Loucy (cell line): ENCODE results near the gene DESI2.

ENCODE experiments used
- H2AFZ ChIP-seq: fragments of 200-600 bp; sonication (generic); 2 replicates; pipeline ENCODE4 v1.6.0; 2016; ENCODE audit warnings: antibody characterized with exemption, mild to moderate bottlenecking, low read length, moderate library complexity
- H3F3A ChIP-seq: fragments of 200-600 bp; 2 replicates; pipeline ENCODE4 v1.6.0; 2016; ENCODE audit warnings: antibody characterized with exemption, low read depth, mild to moderate bottlenecking
- H3K27me3 ChIP-seq: fragments of 200-600 bp; sonication (generic); 2 replicates; pipeline ENCODE4 v1.6.1; 2014; ENCODE audit warnings: low read length, mild to moderate bottlenecking; ENCODE audit not compliant: insufficient read depth, poor library complexity, severe bottlenecking
- H3K36me3 ChIP-seq: fragments of 200-600 bp; sonication (generic); 2 replicates; pipeline ENCODE4 v1.6.1; 2016; ENCODE audit warnings: low read length; ENCODE audit not compliant: insufficient read depth
- H3K4me1 ChIP-seq: fragments of 200-600 bp; sonication (generic); 2 replicates; pipeline ENCODE4 v1.5.1; 2014; ENCODE audit warnings: low read length, mild to moderate bottlenecking; ENCODE audit not compliant: insufficient read depth, poor library complexity, severe bottlenecking
- H3K4me2 ChIP-seq: fragments of 200-600 bp; sonication (generic); 2 replicates; pipeline ENCODE4 v1.6.0; 2014; ENCODE audit warnings: antibody characterized with exemption, low read length, low read depth, mild to moderate bottlenecking; ENCODE audit not compliant: poor library complexity, severe bottlenecking
- H3K4me3 ChIP-seq: fragments of 200-600 bp; sonication (generic); 2 replicates; pipeline ENCODE4 v1.5.1; 2014; ENCODE audit warnings: low read length, mild to moderate bottlenecking, mixed read lengths; ENCODE audit not compliant: poor library complexity, severe bottlenecking
- H3K79me2 ChIP-seq: fragments of 200-600 bp; sonication (generic); 2 replicates; pipeline ENCODE4 v1.6.1; 2014; ENCODE audit warnings: low read length; ENCODE audit not compliant: insufficient read depth
- H3K9ac ChIP-seq: fragments of 200-600 bp; sonication (generic); 2 replicates; pipeline ENCODE4 v1.6.0; 2014; ENCODE audit warnings: mild to moderate bottlenecking, low read depth, low read length, moderate library complexity; ENCODE audit not compliant: poor library complexity, severe bottlenecking
- H3K9me2 ChIP-seq: fragments of 200-600 bp; sonication (generic); replicated peaks from 2 replicates; pipeline ENCODE4 v1.6.1; 2016; ENCODE audit warnings: low read depth, low read length, mixed read lengths
- H3K9me3 ChIP-seq: fragments of 200-600 bp; sonication (generic); 2 replicates; pipeline ENCODE4 v1.6.1; 2014; ENCODE audit warnings: mild to moderate bottlenecking, antibody characterized with exemption, low read length, low read depth; ENCODE audit not compliant: insufficient read depth
- H4K20me1 ChIP-seq: fragments of 200-600 bp; sonication (generic); 2 replicates; pipeline ENCODE4 v1.6.0; 2014; ENCODE audit warnings: antibody characterized with exemption, low read length, mild to moderate bottlenecking; ENCODE audit not compliant: insufficient read depth, poor library complexity, severe bottlenecking
- EZH2phosphoT487 ChIP-seq: fragments of 200-600 bp; IDR thresholded peaks from 2 replicates; pipeline ENCODE4 v1.6.1; 2018; ENCODE audit warnings: antibody characterized with exemption, mild to moderate bottlenecking, moderate library complexity, borderline replicate concordance
- TF ChIP-seq, protein P1 (sequence below): fragments of 200-600 bp; sonication (generic); conservative IDR thresholded peaks from 2 replicates; pipeline ENCODE4 v1.5.1; 2014; ENCODE audit warnings: mild to moderate bottlenecking, antibody characterized with exemption, low read length

The DESI2 gene

DNA sequence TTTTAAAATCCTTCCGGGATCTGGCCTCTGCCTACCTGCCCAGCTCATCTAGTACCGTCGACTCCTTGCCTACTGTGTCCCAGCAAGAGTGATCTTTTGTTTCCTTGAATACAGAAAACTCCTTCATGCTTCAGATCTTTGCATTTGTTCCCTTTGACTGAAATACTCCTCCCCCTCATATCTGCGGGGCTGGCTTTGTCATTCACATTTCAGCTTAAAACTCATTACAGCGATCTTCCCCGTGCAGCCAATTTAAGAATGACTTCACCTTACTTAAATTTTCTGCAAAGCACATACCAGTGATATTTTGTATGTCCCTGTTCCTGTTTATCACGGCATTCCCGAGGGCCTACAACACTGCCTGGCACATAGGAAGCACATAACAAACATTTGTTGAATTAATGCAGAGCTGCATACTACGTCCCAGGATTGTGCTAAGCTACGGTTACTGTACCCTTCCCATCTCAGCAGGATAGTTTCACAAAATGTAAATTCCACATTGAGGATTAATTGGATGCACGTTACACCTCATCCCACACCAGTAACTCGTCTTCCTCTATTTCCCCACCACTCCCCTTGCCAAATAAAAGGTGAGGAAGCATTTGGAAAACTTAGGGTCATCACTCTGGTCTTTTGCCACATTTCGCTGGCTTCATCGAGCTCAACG lies 837 bp upstream of the DESI2 start:
- Histone ChIP-seq H3K27me3 (no peaks in the 10 kb centered on the region), H3F3A (no peaks in the 10 kb centered on the region), H3K9me2 (no peaks in the 10 kb centered on the region), H3K36me3 (no peaks in the 10 kb centered on the region), H2AFZ (peak overlapping the region; percentile 99), H3K4me2 (peak overlapping the region; percentile 95), H3K79me2 (peaks cover 39% of the 10 kb centered on the region), H3K4me1 (peaks cover 36% of the 10 kb centered on the region), H3K9me3 (no peaks in the 10 kb centered on the region), H3K9ac (peak overlapping the region; percentile 73), H4K20me1 (peaks cover 34% of the 10 kb centered on the region), H3K4me3 (peak overlapping the region; percentile 84)
- TF ChIP-seq EZH2phosphoT487: no peak
- TF ChIP-seq, protein P1, sequence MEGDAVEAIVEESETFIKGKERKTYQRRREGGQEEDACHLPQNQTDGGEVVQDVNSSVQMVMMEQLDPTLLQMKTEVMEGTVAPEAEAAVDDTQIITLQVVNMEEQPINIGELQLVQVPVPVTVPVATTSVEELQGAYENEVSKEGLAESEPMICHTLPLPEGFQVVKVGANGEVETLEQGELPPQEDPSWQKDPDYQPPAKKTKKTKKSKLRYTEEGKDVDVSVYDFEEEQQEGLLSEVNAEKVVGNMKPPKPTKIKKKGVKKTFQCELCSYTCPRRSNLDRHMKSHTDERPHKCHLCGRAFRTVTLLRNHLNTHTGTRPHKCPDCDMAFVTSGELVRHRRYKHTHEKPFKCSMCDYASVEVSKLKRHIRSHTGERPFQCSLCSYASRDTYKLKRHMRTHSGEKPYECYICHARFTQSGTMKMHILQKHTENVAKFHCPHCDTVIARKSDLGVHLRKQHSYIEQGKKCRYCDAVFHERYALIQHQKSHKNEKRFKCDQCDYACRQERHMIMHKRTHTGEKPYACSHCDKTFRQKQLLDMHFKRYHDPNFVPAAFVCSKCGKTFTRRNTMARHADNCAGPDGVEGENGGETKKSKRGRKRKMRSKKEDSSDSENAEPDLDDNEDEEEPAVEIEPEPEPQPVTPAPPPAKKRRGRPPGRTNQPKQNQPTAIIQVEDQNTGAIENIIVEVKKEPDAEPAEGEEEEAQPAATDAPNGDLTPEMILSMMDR: no peak

DNA sequence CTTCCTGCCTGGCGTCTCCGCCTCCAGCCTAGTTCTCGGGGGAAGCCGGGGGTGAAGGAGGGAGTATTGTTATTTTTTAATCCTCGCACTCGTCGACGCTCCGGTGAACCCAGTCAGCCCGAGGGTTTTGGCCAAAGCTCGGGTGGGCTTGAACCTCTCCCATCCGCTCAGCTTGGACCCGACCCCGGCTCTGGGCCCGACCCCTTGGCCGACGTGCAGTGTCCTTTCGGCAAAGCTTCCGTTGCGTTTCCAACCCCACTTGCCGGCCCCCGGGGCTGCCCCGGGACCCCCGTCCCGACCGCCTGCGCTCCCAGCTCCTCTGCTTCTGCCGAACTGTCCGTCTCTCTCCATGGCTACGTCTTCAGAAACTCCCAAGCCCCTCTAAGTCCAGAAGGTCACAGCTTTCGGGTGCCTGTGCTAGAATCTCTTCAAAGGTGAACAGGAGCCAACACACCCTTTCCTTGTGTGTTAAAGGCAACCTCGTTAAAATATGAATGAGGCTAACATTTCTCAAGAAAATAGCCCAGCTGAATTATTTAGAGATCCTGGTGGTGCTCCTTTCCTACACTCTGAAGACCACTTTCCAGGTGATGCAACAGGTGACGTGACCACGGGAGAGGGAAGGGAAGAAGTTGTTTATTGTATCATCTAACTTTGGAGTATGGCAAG lies 647 bp downstream of the DESI2 start:
- H3K9ac ChIP-seq: peak overlapping the region; percentile 93
- H3K9me3 ChIP-seq: no peaks in the 10 kb centered on the region
- H3K36me3 ChIP-seq: no peaks in the 10 kb centered on the region
- peaks cover 49% of the 10 kb centered on the region for H4K20me1 ChIP-seq
- H3K4me3 ChIP-seq: peak overlapping the region; percentile 84
- H3K4me2 ChIP-seq: peak overlapping the region; percentile 91
- peaks cover 54% of the 10 kb centered on the region for H3K79me2 ChIP-seq
- H3F3A ChIP-seq: no peaks in the 10 kb centered on the region
- no peak for TF ChIP-seq EZH2phosphoT487
- TF ChIP-seq, protein P1: no peak
- H3K27me3 ChIP-seq: no peaks in the 10 kb centered on the region
- H3K9me2 ChIP-seq: no peaks in the 10 kb centered on the region
- peak overlapping the region; percentile 74 for H2AFZ ChIP-seq
- H3K4me1 ChIP-seq: peaks cover 51% of the 10 kb centered on the region

DNA sequence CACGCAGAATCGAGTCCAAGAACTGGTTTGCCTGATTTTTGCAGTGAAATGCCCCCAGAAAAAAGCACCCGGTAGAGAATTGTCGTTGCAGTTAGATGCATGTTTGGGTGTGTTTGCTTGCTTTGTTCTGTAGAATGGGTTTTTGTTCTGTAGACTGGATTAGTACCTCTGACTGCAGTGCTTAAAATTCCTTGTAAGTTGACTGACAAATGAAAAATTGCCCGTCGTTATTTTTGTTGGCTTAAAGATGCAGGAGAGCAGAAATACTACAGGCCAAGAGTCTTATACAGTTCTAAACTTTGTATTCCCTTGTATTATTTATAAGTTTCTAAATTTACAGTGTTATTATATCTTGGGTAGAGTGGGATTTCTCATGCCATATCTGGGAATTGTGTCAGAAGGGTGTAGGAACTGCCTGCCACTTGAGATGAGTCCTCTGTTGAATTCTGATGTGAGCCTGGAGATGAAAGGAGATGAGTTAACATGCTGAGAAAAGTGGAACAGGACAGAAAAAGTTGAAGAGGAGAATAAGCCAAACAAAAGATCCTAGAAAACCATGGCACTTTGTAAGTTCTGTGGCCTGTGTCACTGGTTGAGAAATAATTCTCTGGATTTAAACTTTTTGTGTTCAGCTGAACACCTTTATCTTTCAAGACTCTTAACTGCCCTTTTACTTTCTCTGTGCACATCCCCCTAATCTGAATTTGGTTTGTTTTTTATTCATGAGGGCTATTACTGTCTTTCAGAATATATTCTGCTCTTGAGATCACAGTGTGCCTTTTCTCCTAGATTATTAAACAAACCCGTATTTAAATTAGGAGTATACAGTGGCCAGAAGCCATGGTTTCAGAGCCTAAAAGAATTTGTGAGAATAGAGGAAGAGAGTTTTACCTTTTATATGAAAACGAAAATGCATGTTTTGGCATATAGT lies 1.4 kb downstream of the DESI2 start:
- peaks cover 62% of the 10 kb centered on the region for H3K79me2 ChIP-seq

More for the DNA sequence above, 1.4 kb downstream of the DESI2 start:
- Histone ChIP-seq H3F3A (no peaks in the 10 kb centered on the region), H2AFZ (no peak overlapping the region), H3K9me3 (no peaks in the 10 kb centered on the region), H4K20me1 (peaks cover 57% of the 10 kb centered on the region), H3K4me2 (peak overlapping the region; percentile 91), H3K4me3 (peak overlapping the region; percentile 84), H3K9ac (peak overlapping the region; percentile 93), H3K27me3 (no peaks in the 10 kb centered on the region), H3K4me1 (peaks cover 59% of the 10 kb centered on the region), H3K36me3 (no peaks in the 10 kb centered on the region), H3K9me2 (no peaks in the 10 kb centered on the region)
- TF ChIP-seq EZH2phosphoT487: no peak
- TF ChIP-seq, protein P1: no peak
